Cerebellar nuclear complex (tissue), 1 donor: Measurements from ENCODE around the gene SOCS7.

ENCODE experiments used
- DNase-seq, 2 experiments: peaks; one replicate each; lab custom pipeline; 2025; lab: John Stamatoyannopoulos, UW

Gene SOCS7

DNA sequence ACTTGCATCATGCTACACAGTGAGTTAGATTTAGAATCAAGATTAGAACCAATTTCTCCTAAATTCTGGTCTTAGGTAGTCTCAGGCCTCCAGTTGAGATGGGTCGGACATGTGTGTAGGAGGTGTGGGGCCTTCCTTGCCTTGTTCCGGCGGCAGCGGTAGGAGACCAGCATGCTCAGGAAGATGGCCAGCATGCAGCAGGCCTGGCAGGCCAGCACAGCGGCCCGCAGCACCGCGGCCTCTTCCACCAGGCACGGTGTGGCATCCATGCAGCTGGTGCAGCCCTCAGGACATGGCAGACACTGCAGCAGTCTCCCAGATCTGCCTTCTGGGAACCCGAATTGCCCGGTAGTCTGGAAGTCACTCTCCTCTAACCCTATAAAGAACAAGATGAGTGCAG, 14.8 kb upstream of the SOCS7 start:
- DNase-seq: no peak

DNA sequence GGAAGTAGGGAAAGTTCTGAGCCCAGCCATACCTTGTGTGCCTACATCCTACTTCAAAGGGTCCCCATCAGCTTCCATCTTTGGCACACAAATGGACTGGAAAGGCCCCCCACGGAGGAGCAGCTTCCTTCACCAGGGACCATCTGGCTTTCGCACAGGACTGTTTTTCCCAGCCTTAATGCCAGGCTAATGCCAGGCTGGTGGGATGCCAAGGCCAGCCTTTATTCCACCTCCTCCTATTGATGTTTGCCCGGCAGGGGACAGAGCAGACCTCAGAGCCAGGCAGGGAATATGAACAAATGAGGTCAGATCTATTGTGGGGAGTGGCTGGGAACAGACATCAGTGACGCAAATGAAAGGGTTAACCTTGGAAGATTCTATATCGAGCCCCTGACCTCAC, 13.6 kb upstream of the SOCS7 start:
- DNase-seq: peak; percentile 82 to 94

DNA sequence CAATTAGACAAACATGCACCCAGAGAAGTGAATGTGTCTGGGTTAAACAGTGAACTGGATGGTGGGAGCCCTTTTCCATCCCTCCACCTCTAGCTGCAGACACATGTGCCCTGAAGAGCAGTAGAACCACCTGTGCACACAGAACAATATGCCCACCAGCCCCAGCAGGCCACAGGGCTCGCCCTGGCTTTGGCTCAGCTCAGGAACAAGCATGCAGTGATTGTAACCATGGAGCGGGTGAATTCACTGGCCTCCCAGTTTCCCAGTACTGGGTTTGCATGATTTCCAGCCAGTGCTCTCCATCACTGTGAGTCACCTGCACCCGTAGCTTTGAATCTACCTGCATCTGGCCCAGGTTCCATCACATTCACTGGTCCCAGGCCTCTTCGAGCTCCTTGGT, 13.1 kb upstream of the SOCS7 start:
- no peak for DNase-seq

DNA sequence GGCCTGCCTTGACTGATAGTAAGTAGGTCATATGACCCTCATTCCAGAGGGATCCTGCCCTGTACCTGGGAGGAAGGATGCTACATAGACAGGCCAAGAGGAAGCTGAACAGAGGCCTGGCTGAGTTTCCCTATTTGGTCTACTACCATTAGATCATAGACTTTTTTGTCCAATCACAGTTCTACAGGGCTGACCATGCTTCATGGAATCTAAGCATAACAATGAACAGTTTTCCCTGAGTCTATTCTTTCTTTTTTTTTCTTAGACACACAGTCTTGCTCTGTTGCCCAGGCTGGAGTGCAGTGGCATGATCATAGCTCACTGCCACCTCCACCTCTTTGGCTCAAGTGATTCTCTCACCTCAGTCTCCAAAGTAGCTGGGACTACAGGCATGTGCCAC, 11.8 kb upstream of the SOCS7 start:
- no peak for DNase-seq

DNA sequence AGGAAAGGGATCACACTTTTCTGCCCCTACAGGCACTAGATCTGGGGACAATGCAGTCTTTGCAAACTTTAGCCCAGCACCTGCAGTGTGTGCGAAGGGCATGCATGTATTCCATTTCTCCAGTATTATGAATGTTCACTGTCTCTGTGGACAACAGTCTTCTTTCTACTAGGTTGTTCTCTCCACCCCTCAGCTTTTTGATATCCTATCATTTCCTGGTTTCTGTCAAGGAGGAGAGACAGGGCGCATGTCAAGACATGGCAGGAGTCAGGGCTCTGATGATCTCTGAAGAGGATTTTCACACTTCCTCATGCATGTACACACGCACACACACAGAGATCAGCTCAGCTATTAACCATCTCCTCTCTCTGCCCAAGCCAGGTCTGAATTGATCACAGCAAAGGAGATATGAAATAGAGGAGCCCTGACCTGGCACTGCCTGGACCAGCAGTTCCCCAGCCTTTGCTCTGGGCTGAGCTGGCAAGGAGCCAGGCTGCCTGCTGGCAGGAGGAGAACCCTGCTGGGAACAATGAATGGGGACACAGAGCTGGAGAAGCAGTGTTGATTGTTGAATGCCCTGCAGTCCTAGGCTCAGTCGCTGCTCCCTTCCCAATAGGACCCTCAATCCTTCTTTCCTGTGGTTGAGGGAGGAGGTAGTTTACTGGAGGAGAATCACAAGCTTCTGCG, 10.5 kb upstream of the SOCS7 start:
- no peak for DNase-seq

DNA sequence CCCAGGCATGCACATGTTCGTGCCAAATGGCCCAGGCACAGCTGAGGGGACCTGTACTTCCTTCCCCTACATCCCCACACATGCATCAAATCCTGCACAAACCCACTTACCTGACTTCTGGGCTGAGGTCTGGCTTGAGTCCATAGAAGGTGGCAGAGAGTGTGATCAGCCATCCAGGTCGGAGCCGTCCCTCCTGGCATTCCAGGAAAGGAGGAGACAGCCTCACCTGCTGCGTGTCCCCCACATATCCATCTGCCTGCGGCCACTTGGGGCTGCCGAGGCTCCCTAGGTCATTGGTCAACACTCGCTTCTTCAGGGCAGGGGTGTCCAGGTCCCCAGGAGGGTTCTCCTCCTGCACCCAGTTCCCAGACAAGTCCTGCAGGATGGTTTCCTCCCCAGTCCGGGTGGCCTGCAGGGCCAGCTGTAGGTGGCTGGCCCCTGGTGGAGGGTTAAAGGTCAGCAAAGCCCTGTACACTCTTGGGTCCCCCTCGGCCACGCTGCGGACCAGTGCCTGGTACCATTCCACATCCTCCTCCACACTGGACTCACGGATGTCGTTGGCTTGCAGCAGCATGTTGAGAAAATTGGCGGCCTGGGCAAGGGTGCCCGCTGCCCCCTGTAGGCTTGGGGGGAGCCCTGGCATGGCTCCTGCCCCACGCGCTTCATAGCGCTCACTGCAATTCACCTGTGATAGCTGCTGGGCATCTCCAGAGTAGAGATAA, 8.6 kb upstream of the SOCS7 start:
- no peak for DNase-seq

DNA sequence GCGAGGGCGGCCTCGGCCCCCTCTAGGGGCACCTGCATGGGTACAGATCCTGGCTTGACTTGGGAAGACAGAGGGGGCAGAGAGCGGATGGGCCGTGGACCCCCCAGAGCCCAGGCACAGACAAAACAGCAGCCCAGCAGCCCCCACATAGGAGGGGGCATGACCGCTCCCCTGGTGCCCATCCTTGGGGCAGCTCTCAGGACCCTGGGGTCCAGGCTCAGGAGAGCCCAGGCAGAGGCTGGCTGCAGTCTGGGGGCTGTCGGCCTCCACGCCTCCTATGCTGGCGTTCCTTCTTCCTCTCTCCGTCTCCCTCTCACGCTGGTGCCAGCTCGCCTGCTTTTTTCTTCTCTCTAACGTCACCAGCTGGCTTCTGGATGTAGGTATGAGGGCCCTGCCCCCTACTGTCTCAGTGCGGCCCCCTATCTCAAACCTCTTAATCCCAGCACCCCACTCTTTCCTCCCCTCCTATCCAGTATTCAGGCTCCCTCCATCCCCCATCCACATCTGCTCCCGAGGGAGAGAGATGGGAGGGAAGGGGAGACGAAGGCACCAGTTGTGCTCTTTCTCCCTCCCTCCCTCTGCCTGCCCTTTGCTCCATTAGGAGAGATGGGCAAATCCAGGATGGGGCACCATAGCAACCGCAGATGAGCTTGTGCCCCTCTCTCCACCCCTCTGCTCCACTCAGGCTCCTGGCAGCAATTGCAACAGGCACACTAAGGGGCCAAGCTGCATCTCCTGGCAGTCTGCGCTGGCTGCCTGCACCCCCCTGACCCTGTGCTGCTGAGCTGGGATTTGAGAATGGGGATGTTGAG, 7.8 kb upstream of the SOCS7 start, which contains the start of gene GPR179:
Gene GPR179, minus strand, starts transcription at position 349 of the 812 bp plus-strand sequence. Its CDS starts 167 bp downstream, at position 182.
- DNase-seq: no peak

DNA sequence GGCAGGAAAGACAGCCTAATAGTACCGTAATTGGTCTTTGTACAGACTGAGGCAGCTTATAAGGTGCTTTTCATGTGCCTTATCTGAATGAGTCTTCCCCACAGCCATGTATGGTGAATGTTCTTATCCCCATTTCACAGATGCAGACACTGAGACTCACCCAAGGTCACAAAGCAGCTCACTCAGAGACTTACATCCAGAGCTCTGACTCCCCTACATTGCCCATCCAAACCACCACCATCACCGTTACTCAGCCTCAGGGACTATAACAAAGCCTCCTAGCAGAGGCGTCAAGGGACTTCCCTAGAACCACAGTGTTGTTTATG, 7.3 kb upstream of the SOCS7 start:
- no peak for DNase-seq

DNA sequence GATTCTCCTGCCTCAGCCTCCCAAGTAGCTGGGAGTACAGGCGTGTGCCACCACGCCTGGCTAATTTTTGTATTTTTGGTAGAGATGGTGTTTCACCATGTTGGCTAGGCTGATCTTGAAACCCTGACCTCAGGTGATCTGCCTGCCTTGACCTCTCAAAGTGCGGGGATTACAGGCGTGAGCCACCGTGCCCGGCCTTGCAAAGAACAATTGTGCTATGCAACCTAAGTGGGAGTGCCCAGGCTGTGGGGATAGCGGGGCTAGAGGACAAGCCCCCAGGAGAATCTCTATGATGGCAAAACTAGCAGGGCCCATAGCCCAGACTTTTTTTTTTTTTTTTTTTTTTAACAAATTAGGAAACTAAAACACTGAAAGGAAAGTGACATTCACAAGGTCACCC, 5.9 kb upstream of the SOCS7 start:
- DNase-seq: no peak

DNA sequence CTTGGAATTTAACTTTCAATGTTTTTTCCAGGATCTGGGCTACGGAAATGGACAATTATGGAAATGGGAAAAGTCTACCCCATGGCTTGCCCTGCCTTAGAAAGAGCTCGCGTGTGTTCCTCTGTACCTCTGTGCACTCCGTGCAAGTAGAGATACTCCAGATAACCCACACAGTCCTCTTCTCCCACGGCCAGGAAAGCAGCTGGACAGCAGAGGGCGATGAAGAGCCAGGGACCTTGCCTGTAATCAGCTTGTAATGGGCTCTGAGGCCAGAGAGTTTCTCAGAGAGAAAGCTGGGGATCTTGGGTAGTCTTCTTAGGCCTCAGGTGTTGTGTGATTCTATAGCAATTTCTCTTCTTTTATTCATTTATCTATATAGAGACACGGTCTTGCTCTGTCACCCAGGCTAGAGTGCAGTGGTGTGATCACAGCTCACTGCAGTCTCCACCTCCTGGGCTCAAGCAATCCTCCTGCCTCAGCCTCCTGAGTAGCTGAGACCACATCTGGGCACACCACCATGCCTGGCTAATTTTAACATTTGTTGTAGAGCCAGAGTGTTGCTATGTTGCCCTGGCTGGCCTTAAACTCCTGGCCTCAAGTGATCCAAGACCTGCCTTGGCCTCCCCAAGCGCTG, 2.4 kb upstream of the SOCS7 start:
- DNase-seq: peak in 1 of 2 experiments; percentile 88

DNA sequence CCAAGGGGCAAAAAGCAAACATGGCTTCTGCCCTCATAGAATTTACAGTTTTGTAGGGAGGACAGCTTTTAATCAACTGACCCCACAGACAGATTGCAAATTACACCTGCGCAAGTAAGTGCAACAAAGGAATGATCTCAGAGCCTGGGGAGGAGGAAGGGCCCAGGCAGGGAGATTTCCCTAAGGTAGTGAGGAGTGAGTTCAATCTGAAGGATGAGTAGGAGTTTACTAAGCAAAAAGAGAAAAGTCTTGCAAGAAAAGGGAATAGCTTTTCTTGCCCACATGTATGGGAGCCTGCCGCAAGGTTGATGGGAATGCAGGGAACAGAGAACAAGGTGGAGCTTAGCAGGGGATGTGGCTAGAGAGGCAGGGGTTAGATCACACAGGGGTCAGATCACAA, 1.6 kb upstream of the SOCS7 start:
- DNase-seq: no peak

DNA sequence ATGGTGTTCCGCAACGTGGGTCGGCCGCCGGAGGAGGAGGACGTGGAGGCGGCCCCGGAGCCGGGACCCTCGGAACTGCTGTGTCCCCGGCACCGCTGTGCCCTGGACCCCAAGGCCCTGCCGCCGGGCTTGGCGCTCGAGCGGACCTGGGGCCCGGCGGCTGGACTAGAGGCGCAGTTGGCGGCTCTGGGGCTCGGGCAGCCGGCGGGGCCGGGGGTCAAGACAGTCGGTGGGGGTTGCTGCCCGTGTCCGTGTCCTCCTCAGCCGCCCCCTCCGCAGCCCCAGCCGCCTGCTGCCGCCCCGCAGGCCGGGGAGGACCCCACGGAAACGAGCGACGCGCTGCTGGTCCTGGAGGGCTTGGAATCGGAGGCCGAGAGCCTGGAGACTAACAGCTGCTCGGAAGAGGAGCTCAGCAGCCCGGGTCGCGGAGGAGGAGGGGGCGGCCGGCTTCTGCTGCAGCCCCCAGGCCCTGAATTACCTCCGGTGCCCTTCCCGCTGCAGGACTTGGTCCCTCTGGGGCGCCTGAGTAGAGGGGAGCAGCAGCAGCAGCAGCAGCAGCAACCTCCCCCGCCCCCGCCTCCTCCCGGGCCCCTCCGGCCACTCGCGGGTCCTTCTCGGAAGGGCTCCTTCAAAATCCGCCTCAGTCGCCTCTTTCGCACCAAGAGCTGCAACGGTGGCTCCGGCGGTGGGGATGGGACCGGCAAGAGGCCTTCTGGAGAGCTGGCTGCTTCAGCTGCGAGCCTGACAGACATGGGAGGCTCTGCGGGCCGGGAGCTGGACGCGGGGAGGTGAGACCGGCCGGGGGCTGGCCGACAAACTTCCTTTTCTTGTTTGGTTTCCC, 821 bp downstream of the SOCS7 start:
- DNase-seq: no peak

DNA sequence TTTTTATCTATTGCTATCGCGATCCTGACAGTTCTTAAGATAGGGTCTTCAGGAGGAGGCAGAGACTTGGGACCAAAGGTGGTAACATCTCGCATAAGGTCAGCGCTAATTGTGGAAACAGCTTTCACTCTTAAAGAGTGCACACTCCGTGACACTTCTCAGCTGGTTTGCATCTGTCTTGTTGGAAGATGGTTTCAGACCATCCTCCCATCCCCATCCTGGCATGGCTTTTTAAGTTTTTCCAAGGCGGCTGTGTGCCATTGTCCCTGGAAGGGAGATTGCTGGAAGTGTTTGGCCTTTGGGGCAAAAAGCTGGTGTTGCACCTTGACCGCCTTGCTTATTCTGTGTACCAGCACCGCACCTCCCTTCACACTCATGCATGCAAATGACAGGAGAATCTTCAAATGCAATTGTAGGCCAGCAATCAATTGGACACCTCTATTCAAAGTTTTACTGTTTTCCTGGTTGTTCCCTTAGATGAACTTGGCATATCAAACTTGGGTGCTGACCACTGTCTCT, 1.5 kb downstream of the SOCS7 start:
- no peak for DNase-seq

DNA sequence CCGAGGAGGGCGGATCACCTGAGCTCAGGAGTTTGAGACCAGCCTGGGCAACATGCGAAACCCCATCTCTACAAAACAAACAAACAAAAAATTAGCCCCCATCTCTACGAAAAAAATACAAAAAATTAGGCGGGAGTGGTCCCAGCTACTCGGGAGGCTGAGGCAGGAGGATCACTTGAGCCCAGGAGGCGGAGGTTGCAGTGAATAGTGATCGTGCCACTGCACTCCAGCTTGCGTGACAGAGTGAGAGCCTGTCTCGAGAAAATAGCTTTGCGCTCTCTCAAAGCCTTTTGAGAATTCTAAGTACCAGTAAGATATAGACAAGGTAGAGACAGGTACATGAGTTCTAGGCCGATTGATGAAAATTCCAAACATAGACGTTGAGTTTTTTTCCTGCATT, 2.0 kb downstream of the SOCS7 start:
- no peak for DNase-seq

DNA sequence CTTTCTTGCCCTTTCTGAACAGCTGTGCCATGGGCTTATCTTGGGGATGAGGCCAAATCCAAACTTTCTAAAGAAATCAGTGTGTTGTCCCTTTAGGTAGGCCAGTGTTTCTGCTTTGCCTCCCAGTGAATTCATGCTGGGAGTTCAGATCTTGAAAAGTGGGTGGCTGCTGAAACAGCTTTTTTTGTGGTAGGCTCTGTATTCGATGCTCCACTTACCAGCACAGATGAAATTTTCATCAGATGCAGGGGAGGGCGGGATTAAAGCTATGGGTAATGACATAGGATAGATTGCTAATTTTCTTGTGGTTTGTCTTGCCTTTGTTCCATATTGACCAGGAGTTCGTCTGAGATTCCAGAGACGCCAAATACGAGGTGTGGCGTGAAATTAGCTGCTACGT, 2.8 kb downstream of the SOCS7 start:
- peak in 1 of 2 experiments; percentile 12 for DNase-seq

DNA sequence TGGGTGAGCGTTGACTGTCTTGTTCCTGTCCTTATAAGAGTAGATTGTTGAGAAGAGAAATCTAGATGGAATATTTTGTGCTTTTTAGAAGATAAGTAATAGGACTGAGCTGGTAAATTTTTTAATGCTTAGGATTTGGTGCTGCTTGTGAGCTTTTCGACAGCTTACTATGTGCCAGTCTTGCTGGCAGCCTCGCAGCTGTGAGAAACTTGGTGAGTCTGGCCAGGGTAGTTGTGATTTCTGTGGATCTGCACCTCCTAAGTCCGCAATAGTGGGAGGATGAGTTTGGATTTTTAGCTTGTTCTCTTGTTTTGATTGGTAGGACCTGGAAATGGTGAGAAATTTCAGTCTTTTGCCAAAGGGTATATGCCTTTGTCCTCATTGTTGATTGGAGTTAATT, 3.6 kb downstream of the SOCS7 start:
- no peak for DNase-seq

DNA sequence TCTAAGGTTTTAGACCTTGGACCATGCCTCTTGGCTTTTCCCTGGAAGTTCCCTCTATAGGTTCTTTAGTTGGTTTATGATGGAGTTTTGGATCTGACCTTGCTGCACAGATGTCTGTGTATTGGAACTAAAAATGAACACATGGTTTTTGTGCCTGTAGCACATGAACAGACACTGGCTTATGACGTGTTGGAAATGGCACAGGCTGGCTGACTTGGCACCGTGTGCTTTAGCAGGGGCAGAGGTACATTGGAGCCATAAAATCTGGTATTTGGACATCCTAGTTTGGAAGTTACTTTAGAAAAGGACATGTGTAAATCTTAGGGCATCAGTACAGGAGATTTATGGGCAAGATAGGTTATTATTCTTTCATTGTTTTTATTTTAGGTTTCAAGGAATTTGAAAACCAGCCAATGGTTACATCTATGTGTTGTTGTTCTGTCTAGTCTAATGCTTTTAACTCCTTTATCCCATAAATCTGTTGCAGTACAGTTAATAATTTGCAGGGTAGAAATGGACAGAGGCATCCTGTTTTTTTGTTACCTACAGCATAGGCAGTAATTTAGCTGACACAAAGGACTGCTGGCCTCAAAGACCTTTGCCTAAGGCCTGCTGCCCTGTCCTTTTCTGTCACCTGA, 6.0 kb downstream of the SOCS7 start:
- peak in 1 of 2 experiments; percentile 76 for DNase-seq

DNA sequence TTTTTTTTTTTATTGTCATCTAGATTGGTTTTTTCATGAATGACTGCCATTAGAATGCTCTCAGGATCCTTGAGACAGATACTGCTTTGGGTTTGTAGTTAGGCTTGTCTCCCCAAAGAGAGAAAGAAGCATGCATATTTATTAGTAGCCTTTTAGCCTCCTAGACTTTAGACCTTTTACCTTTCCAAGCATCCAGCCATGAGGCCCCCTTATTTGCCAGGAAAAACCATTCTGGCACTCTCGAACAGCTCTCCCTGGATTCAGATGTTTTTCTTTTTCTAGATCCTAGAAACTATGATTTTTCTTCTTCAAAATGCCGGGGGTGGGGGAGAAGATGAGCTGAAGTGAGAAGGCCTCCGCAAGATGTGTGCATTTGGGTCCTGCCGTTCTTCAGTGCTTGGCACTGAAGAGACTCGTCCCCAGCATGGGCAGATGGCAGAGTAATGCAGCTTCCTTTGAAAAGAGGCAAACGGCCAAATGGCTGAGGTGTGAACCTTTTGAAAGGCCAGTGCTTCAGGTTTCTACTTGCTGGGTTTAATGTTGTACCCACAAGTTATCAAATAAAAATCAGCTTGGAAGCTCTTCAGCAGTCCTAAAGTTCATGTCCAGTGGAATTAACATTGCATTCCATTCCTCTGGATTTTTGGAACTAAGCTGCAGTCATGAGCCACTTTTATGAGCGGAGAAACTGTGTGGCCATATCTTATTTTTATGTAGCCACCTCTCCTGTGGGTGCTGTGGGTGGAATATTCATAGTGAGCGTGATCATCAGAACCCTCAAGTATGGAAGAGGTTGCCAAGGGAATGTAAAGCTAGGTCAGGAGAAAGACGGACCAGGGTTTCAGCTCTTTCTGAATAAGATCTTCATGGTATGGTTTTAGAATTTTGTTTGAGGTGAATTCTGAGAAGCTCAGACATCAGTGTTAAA, 7.2 kb downstream of the SOCS7 start:
- DNase-seq: peak; percentile 65 to 96

DNA sequence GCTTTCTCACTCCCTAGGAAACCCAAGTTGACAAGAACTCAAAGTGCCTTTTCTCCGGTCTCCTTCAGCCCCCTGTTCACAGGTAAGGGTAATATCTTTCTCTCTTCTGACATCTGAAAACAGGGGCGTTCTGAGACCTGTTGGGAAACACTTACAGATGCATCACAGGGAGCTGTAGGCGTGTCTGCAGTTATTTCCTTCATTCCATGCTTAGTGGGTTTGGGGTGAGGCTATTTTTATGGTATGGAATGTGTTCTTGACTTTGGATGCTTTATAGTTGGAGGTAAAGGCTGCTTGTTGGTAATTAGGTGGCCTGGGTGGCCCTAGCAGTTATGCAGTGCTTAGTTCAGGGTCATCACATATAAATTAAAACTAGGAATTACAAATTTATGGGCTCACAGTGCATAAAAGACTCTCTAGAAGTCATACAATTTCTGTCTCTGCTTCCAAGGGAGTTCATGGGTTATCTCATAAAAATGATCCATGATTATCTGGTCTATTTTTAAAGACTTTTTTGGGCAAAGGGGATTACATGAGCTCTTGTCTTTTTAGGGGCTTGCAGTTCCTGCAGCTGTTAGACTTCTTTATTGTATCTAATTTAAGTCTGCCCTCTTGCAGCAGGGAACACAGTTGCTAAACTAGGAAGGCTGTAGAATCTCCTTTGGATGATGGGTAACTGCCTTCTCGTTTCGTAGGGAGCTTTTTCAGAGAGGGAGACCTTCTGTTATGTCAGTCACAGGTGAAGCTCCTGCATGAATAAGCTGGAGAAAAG, 10.2 kb downstream of the SOCS7 start:
- DNase-seq: no peak
